ENCODE measurements around the gene FBXL20. TPM values are rescaled to one million over a fixed set of nuclear protein-coding genes. Genes with fewer than 3 reads are reported as not detected.
A peak's percentile ranks its signal among the peaks of the same experiment; 100 is the strongest.

The FBXL20 gene
- total RNA-seq, 1 donor, result 20.3 TPM

GRCh38 chr17:39227364-39227919, 174.0 kb downstream of the FBXL20 start:
- no peak overlapping the region for H3K4me2 ChIP-seq (ENCODE audit: insufficient read depth, low read length)
- no peak overlapping the region for H3K4me3 ChIP-seq (ENCODE audit: insufficient read depth, low read length)
- no peak overlapping the region for H3K27ac ChIP-seq (ENCODE audit: low read depth, low read length)
- TF ChIP-seq CTCF (IDR thresholded peaks at IDR 0.05; ENCODE audit: extremely low read depth, low read depth, low read length), result no peak
- peaks cover 4% of the 10 kb centered on the region for H4K20me1 ChIP-seq (ENCODE audit: insufficient read depth, low read length)
- no peak overlapping the region for H2AFZ ChIP-seq (ENCODE audit: low read length)
- peaks cover 12% of the 10 kb centered on the region for H3K27me3 ChIP-seq (ENCODE audit: insufficient read depth, low read length)
- H3K4me1 ChIP-seq (ENCODE audit: insufficient read depth, low read length), result peaks cover 40% of the 10 kb centered on the region
- no peaks in the 10 kb centered on the region for H3K36me3 ChIP-seq (ENCODE audit: insufficient read depth, low read length)
- H3K79me2 ChIP-seq (ENCODE audit: insufficient read depth, low read length), result no peaks in the 10 kb centered on the region
- H3K9me3 ChIP-seq (ENCODE audit: low read depth, low read length), result no peaks in the 10 kb centered on the region
- DNase-seq (ENCODE audit: insufficient read length, low spot score, missing footprints), result peak; percentile 82

DNA sequence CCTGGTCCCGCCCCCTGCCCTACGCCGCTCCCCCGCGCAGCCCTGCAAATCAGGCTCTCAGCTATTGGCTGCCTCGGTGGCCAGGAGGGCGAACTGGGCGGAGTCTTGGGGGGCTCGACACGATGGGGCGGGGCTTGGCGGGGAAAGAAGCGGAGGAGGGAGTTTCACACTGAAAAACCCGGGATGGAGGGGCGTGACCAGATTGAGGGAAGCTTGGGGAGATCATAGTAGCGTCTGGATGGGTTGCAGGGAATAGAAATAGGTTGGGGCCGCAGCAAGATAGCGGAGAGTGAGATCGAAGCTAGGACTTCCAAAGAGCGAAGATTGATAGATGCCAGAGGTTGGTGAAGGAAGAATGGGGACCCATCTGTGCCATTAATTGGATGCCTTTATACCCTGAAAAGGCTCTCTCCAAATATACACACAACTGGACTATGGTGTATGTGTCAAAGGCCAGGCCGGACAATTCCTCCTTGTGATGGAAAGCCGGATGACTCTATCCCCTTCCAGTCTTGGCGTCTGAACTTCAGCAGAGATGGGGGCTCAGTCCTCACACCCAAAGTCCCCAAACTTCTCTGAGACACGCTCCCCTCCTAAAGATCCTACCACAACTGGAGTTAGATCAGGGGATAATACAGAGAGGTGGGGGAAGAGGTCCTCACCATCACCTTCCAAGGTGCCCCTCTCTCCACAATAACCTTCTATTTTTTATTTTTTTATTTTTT, 175.3 kb downstream of the FBXL20 start:
- Histone ChIP-seq H3K27me3 (ENCODE audit: insufficient read depth, low read length) (peaks cover 12% of the 10 kb centered on the region), H2AFZ (ENCODE audit: low read length) (no peak overlapping the region), H3K4me3 (ENCODE audit: insufficient read depth, low read length) (peak overlapping the region; percentile 60), H3K36me3 (ENCODE audit: insufficient read depth, low read length) (no peaks in the 10 kb centered on the region), H4K20me1 (ENCODE audit: insufficient read depth, low read length) (peaks cover 4% of the 10 kb centered on the region), H3K9me3 (ENCODE audit: low read depth, low read length) (no peaks in the 10 kb centered on the region), H3K79me2 (ENCODE audit: insufficient read depth, low read length) (no peaks in the 10 kb centered on the region), H3K27ac (ENCODE audit: low read depth, low read length) (no peak overlapping the region), H3K4me2 (ENCODE audit: insufficient read depth, low read length) (peak overlapping the region; percentile 80), H3K4me1 (ENCODE audit: insufficient read depth, low read length) (peaks cover 31% of the 10 kb centered on the region)
- peak; percentile 95 for DNase-seq (ENCODE audit: insufficient read length, low spot score, missing footprints)
- no peak for TF ChIP-seq CTCF (IDR thresholded peaks at IDR 0.05; ENCODE audit: extremely low read depth, low read depth, low read length)

GRCh38 chr17:39225308-39225958, 176.0 kb downstream of the FBXL20 start, which contains the start of gene STAC2:
Gene STAC2 (minus strand): TSS chr17:39225945. CDS start chr17:39225502, 443 bp downstream.
- Histone ChIP-seq H3K9me3 (ENCODE audit: low read depth, low read length) (no peaks in the 10 kb centered on the region), H3K4me3 (ENCODE audit: insufficient read depth, low read length) (peak within 1 kb of the TSS; percentile 60), H3K27me3 (ENCODE audit: insufficient read depth, low read length) (peaks cover 12% of the 10 kb centered on the region), H2AFZ (ENCODE audit: low read length) (no peak within 1 kb of the TSS), H4K20me1 (ENCODE audit: insufficient read depth, low read length) (peaks cover 4% of the 10 kb centered on the region), H3K79me2 (ENCODE audit: insufficient read depth, low read length) (no peaks in the 10 kb centered on the region), H3K27ac (ENCODE audit: low read depth, low read length) (no peak within 1 kb of the TSS), H3K4me2 (ENCODE audit: insufficient read depth, low read length) (peak within 1 kb of the TSS; percentile 80), H3K4me1 (ENCODE audit: insufficient read depth, low read length) (peaks cover 25% of the 10 kb centered on the region), H3K36me3 (ENCODE audit: insufficient read depth, low read length) (no peaks in the 10 kb centered on the region)
- DNase-seq (ENCODE audit: insufficient read length, low spot score, missing footprints), result peak; percentile 87
- no peak for TF ChIP-seq CTCF (IDR thresholded peaks at IDR 0.05; ENCODE audit: extremely low read depth, low read depth, low read length)

- peak overlapping the region; percentile 56 for H3K4me3 ChIP-seq (ENCODE audit: insufficient read depth, low read length)
- H2AFZ ChIP-seq (ENCODE audit: low read length), result no peak overlapping the region
- peak overlapping the region; percentile 80 for H3K4me2 ChIP-seq (ENCODE audit: insufficient read depth, low read length)
- no peak overlapping the region for H3K27ac ChIP-seq (ENCODE audit: low read depth, low read length)
- no peaks in the 10 kb centered on the region for H3K9me3 ChIP-seq (ENCODE audit: low read depth, low read length)
- H3K4me1 ChIP-seq (ENCODE audit: insufficient read depth, low read length), result peaks cover 25% of the 10 kb centered on the region
- no peaks in the 10 kb centered on the region for H3K79me2 ChIP-seq (ENCODE audit: insufficient read depth, low read length)
- peaks cover 4% of the 10 kb centered on the region for H4K20me1 ChIP-seq (ENCODE audit: insufficient read depth, low read length)
- no peaks in the 10 kb centered on the region for H3K36me3 ChIP-seq (ENCODE audit: insufficient read depth, low read length)
- peak; percentile 90 for DNase-seq (ENCODE audit: insufficient read length, low spot score, missing footprints)
- H3K27me3 ChIP-seq (ENCODE audit: insufficient read depth, low read length), result peaks cover 12% of the 10 kb centered on the region
- TF ChIP-seq CTCF (IDR thresholded peaks at IDR 0.05; ENCODE audit: extremely low read depth, low read depth, low read length), result no peak
Measured at GRCh38 chr17:39224778-39225307, 176.6 kb downstream of the FBXL20 start.
